SHP77 treated with DMSO at 0.1 percent for 48 hours (cell line): ENCODE results near the gene FAM81A.

ENCODE experiments used
- DNase-seq: peaks from one replicate; lab custom pipeline; 2025; lab: John Stamatoyannopoulos, UW

FAM81A gene

DNA sequence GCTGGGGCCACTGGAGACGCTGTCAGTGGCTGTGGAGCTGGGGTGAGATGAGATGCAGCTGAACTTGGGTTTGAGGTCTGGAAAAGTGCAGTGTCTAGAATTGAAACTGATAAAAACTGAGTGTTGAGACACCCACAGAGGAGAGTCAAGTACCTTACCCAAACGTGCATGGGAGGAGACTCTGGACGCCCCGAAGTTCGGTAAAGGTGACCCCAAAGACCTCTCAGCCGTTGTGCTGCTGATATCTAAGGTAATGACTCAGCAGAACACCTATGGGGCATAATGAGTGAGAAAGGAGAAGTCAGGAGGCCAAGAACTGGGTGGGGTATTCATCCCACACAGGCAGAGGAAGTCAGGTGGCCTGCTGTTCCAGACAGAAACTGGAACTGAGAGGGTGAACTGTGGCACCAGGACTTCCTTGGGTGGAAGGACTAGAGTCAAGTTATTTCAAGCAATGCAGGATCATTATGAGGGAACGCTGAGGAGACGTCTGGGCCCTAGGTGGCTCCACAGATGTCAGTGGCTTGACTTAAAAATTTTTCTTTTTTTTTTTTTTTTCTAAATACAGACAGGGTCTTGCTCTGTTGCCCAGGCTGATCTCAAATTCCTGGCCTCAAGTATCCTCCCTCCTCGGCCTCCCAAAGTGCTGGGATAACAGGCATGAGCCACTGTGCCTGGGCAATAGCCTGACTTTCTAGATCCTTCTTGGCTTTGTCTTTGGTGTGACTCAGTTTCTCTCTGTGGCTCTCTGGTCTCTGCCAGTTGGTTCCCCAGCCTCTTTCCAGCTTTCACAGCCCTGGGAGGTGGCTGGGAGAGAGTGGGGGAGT, 105.9 kb downstream of the FAM81A start:
- no peak for DNase-seq

DNA sequence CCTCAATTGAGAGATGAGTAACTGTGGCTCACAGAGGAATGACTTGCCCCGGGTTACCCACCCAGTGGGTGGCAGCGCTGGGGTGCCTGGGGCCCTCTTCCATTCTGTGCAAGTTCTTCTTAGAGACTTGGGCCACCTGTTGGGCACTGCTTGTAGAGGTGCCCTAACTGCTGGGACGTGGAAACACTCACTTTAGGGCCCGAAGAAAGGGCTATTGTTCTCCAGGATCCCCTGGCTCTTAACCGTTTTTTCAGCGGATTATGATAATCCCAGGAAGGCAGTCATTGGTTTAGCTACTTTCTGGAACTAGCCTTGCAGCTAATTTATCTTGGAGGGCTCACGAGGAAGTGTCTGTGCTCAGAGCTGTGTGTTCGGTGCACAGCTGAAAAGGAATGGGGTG, 107.6 kb downstream of the FAM81A start:
- no peak for DNase-seq

DNA sequence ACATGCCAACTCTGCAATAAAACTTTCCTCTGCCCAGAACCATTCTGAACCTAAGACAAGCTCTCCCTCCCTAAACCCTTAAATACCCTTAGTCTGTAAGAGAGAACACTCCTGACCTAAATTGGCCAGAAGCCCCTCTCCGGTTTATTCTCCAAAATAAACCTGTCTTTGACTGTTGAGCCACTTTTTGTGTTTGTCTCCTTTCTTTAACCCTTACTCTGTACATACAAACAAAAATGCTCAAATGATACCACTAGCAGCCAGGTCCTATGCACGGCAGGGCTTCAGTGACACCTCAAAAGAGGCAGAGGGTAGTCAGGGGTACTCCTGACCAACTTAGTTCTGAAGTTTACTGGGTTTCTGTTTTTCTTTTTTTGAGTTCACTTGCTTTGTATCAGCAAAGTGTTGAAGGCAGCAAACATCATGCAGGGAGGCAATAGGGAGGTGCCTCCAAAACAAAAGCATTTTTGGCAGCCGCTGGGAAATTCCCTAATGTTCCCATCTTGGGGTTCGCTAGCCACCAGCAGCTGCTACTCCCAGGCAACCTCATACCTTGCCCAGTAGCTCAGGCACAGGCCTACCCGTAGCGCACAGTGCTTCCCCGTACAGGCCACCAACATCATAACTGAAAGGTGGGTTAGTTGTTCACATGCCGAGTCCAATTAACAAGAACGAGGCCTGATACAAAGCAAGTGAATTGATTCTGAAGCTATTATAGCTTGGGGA, 110.7 kb downstream of the FAM81A start:
- no peak for DNase-seq

DNA sequence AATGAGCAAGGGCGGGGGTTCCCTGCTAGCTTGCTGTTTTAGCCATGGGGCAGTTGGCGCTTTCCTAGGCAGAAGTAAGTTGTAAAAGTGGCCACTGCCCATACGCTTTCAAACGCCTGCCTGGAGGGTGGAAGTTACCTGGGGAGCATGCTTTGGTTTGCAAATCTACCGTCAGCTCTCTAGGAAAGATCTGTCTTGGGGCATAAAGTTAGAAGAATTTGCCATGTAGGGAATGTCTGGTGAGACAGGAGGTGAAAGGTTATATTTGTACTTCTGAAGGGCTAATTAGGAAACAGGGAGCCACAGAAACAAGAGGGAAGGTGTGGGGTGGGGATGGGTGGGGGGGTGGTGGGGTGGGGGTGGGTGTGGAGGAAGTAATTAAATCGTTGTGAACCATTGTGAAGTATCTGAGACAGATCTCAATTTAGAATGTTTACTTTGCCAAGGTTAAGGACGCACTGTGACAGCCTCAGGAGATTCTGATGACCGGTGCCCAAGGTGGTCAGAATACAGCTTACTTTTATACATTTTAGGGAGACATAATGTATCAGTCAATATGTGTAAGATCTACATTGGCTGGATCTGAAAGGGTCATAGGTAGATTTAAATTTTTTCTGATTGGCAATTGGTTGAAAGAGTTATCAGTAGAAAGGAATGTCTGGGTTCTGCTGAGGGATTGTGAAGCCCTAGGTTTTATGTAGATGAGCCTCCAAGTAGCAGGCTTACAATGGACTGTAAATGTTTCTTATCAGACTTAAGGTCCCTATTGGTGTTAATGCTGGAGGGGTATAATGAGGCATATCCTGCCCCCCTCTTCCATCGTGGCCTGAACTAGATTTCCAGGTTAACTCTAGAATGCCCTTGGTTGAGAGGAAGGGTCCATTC, 111.6 kb downstream of the FAM81A start:
- no peak for DNase-seq

DNA sequence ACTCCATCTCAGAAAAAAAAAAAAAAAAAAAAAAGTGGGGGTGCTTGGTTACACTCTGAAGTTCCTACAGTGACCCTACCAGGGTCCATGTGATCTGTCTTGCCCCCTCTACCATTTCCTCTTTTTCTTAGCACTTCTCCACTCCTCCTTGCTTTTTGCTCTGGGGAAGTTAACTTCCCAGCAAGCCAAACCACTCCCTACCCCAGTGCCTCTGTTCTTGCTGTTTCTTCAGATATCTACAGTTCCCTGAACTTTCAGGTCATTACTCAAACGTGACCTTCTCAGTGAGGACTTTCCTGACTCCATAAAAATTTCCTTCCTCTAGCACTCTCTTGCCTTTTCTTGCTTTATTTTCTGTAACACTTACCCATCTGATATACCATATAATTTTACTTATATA, 112.5 kb downstream of the FAM81A start:
- DNase-seq, result no peak

DNA sequence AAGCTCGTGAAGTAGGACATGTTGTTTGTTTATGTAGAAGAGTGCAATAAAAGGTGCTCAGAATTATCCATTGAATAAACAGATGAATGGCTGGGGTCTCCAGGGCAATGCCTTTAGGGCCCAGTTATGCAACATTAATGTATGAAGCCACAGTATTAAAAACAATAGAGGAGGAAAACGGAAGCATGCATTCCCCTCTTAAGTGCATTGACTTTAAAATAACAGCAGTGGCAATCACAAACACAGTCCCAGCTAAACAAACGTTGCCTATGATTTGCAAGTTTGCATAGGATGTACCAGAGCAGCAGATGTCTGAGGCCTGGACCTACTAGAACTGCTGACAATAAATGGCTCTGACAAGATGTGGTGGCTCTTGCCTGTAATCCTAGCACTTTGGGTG, 113.0 kb downstream of the FAM81A start:
- DNase-seq, result no peak

DNA sequence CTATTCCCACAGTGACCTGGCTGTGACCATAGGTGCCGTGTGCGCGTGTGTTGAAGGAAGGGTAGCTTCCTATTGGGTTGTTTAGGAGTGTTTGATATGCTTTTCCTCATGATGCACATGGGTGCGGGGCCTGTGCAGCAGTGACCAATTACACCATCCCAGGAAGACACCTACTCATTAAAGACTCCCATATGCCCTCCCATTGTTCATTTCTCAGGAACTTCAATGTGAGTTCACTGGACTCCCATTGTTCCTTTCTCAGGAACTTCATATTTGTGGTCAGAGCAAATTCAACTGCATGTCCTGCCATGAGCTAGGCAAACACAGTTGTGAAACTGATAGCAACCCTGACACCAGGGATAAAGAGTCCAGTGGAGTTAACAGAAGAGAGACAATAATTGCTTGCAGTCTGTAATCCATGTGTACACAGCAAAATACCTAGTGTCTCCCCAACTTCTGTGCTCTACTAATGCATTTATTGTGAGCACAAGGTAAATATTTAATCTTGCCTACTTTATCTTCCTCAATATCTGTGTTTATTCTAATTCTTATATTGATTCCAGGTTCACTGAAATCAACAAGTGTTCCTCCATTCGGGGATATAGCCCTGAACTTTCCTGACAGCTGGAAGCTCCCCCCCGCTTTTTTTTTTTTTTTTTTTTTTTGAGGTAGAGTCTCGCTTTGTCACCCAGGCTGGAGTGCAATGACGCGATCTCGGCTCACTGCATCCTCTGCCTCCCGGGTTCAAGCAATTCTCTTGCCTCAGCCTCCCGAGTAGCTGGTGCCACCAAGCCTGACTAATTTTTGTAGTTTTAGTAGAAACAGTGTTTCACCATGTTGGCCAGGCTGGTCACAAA, 116.1 kb downstream of the FAM81A start:
- DNase-seq, result no peak

DNA sequence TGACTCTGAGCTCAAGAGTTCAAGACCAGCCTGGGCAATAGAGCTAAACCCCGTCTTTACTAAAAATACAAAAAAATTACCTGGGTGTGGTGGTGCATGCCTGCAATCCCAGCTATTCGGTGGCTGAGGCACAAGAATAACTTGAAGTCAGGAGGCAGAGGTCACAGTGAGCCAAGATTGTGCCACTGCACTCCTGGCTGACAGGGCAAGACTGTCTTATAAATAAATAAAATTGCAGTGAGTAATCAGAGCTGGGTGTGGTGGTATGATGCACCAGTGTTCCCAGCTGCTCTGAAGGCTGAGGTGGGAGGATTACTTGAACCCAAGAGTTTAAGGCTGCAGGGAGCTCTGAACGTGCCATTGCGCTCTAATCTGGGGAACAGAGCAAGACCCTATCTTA, 117.7 kb downstream of the FAM81A start:
- DNase-seq, result no peak

DNA sequence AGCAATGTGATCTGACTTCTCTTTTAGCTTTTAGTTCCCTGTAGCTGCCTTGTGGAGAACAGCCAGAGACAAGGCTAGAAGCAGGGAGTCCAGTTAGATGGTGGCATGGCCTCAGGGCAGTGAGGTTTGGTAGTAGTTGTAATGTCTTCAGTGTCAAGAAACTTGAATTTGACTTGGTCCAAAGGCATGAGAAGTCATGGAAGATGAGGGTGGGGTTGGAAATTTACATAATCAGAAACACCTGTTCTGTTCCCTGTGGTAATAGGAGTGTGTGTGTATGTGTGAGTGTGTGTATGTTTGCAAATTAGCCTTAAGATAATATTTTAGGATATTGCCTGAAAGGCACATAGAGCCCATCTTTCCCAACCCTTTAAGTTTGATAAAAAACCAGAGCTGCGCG, 118.4 kb downstream of the FAM81A start:
- DNase-seq, result no peak

DNA sequence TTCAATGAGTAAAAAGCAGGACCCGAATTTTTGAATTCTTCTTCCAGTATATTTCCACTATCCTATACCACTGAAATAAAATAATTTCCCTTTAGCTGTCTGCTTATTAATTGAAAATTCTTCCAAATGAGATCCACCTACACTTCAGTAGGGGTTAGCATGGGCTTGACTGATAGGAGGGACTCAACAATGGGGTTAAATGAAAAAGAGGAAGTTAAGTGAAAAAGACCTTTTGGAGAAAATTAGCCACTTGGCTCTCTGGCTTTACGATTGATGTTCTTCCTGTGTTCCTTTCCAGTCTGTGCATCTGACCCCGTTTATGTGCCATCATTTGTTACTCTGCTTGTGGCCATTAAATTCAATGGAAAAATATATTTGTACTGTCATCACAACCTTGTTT, 119.6 kb downstream of the FAM81A start:
- DNase-seq, result no peak

DNA sequence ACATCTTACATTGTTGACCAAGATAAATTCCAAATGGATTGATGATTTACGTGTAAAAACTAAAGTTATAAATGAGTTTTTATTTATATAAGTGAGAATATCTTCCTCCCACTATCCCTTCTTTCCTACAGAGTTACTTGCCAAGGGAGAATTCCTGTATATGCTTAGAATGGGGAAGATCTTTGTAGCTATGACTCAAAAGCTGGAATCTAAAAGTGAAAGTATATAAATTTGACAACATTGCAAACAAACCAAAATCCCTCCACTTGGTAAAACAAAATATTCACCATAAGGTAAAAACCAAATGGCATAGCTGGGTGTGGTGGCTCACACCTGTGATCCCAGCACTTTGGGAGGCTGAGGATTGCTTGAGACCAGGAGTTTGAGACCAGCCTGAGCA, 120.9 kb downstream of the FAM81A start:
- no peak for DNase-seq

DNA sequence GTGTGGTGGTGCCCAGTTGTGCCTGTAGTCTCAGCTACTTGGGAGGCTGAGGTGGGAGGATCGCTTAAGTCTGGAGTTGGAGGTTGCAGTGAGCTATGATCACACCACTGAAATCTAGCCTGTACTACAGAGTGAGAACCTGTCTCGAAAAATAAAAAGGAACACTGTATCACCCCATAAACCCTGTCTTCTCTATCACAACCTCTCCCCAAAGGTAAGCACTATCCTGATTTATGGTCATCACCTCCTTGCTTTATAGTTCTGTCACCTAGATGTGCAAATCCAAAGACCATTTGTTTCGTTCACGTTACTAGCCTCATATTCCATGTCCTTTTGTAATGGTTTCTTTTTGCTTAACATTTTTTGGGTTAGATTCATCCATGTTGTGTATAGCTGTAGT, 123.6 kb downstream of the FAM81A start:
- no peak for DNase-seq

DNA sequence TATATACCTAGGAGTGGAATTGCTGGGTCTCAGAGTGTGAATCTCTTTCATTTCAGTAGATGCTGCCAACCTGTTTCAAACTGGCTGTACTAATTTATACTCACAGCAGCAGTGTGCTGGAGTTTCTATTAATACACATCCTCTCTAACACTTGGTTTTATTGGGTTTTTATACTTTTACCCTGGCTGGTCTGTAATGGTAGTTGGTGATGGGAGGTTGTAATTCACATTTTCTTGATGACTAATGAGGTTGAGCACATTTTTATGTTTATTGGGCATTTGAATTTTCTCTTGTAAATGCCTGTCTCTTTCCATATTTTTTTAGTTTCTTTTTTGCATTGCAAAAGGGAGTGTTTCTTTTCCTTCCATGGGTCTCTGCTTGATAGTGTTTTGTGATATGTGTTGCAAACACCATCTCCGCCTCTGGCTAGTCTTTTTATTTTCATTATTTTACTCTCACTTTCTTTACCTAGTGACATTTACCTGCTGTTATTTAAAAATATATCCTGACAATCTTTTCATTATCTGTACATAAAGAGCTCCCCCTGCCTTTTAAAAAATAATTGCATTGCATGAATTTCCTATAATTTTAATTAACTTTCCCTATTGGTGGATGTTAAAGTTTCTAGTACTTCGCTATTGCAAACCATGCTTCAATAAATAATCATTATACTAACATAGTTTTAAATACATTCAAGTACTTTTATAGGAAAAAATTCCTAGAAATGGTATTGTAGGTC, 124.6 kb downstream of the FAM81A start:
- no peak for DNase-seq

DNA sequence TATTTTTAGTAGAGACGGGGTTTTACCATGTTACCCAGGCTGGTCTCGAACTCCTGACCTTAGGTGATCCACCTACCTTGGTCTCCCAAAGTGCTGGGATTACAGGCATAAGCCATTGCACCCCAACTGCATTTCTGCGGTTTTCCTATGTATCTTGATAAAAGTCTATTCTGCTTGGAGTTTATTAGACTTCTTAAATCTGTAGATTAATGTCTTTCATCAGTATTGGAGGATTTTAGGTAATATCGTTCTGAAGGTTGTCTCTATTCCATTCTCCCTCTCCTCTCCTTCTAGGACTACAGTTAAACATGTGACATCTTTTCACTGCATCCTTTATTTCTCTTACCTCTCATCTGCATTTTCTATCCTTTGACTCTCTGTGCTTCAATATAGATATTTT, 127.3 kb downstream of the FAM81A start:
- no peak for DNase-seq

DNA sequence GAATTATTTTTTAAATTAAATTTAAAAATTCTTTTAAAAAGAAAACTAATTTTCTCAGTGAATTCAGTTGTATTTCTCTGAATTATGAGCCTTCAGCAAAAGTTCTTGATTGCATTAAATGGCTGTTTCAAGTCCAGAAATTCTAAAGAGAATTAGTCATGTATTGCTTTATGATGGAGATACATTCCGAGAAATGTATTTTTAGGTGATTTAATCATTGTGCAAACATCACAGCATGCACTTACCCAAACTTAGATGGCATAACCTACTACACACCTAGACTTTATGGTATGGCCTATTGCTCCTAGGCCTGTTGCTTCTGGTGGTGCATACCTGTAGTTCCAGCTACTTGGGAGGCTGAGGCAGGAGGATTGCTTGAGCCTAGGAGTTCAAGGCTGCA, 129.3 kb downstream of the FAM81A start:
- no peak for DNase-seq

DNA sequence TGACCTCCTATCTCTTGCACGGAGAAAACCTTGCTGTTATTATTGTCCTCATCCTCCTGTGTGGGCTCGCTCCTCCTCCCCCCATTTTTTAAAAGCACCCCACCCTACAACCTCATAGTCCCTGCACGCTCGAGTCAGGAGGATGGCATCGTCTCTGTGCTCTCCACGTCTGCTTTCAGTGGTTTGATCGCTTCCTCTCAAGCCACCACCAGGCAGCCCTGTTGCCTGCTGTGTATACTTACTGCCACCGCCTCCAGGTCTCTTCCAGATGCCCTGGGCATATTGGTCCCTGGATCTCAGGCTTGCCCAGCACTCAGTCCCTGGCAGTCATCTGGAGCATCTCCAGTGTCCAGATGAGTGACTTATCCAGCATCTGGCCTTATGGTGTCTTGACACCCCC, 131.5 kb downstream of the FAM81A start:
- no peak for DNase-seq

DNA sequence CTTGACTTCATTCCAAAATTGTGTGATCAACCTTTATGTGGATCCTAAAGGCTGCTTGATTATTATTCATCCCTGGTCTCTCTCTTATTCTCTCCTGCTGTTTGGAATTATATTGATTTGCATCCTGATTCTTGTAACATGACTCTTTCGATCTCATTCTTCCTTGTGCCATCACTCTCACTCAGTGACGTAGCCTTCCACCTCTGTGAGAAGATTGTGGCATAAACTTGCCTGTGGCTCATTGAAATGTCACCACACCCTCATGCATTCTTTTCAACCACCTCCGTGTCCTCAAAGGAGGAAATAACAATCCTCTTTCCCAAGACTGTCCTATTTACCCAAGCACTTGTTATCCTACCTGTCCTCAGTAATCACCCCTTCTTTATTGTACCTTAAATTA, 132.3 kb downstream of the FAM81A start:
- no peak for DNase-seq

DNA sequence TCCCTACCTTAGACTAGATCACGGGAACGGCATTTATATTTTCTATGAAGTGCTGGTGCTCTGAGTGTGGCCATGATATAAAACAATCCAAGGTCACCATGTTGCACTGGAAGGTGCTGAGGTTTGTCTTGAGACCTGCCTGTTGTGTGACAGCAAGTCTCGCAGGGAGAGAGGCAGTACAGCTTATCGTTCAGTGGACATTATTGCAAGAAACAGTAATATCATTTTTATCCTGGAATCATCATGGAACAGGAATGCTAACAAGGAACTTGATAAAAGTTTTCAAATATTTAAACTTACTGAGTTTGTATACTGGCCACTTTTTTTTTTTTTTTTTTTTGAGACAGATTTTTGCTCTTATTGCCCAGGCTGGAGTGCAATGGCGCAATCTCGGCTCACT, 133.6 kb downstream of the FAM81A start:
- no peak for DNase-seq
